Activated CD8-positive, alpha-beta memory T cell treated with anti-CD3 and anti-CD28 coated beads, Interleukin-2, amount 50 U/mL, for 1 hour (primary cell): Measurements from ENCODE around the gene VPS37B.
"Not testable (repeated sequence)": the region's sequence is repeated elsewhere in the genome, so short reads cannot be mapped to it uniquely, and the experiment has no call there.

Source experiments
- DNase-seq: peaks from one replicate; pipeline ENCODE4 v3.0.0-alpha.2; 2020; ENCODE audit errors: extremely low read depth

Gene VPS37B

GRCh38 chr12:122882908-122883558 is 12.9 kb downstream of the VPS37B start:
- DNase-seq = no peak

GRCh38 chr12:122880668-122881067 is 15.3 kb downstream of the VPS37B start:
- DNase-seq = no peak

- no peak for DNase-seq
Observed at GRCh38 chr12:122880155-122880667, 15.7 kb downstream of the VPS37B start.

- DNase-seq = no peak
Observed at GRCh38 chr12:122878780-122879612, 16.9 kb downstream of the VPS37B start.

- DNase-seq = no peak
Observed at GRCh38 chr12:122876731-122877130, 19.2 kb downstream of the VPS37B start.

- not testable (repeated sequence) for DNase-seq
Observed at GRCh38 chr12:122876281-122876680, 19.6 kb downstream of the VPS37B start.

GRCh38 chr12:122875590-122876220 is 20.2 kb downstream of the VPS37B start:
- no peak for DNase-seq

- no peak for DNase-seq
Observed at GRCh38 chr12:122874081-122874480, 21.8 kb downstream of the VPS37B start.

- no peak for DNase-seq
Observed at GRCh38 chr12:122873540-122873939, 22.4 kb downstream of the VPS37B start.

- DNase-seq = no peak
Observed at GRCh38 chr12:122872815-122873361, 23.0 kb downstream of the VPS37B start.

- no peak for DNase-seq
Observed at GRCh38 chr12:122871851-122872780, 23.8 kb downstream of the VPS37B start.

GRCh38 chr12:122870867-122871664 is 24.9 kb downstream of the VPS37B start:
- DNase-seq = no peak

- DNase-seq = no peak
Observed at GRCh38 chr12:122870163-122870842, 25.6 kb downstream of the VPS37B start.

- DNase-seq = no peak
Observed at GRCh38 chr12:122869207-122869973, 26.5 kb downstream of the VPS37B start.

- no peak for DNase-seq
Observed at GRCh38 chr12:122868471-122869177, 27.3 kb downstream of the VPS37B start.

GRCh38 chr12:122867691-122868461 is 28.0 kb downstream of the VPS37B start:
- no peak for DNase-seq

GRCh38 chr12:122866950-122867607 is 28.8 kb downstream of the VPS37B start:
- no peak for DNase-seq
